ENCODE results near the gene CLDN6. TPM values are rescaled to one million over a fixed set of nuclear protein-coding genes. Genes with fewer than 3 reads are reported as not detected.

The CLDN6 gene
- total and polyA plus RNA-seq, 9 of the 15 experiments (the other 6 are each of a cell fraction or from before 2014, with no cell fraction given) = 0.22 to 0.75 (median 0.38) TPM; not detected in 3

DNA sequence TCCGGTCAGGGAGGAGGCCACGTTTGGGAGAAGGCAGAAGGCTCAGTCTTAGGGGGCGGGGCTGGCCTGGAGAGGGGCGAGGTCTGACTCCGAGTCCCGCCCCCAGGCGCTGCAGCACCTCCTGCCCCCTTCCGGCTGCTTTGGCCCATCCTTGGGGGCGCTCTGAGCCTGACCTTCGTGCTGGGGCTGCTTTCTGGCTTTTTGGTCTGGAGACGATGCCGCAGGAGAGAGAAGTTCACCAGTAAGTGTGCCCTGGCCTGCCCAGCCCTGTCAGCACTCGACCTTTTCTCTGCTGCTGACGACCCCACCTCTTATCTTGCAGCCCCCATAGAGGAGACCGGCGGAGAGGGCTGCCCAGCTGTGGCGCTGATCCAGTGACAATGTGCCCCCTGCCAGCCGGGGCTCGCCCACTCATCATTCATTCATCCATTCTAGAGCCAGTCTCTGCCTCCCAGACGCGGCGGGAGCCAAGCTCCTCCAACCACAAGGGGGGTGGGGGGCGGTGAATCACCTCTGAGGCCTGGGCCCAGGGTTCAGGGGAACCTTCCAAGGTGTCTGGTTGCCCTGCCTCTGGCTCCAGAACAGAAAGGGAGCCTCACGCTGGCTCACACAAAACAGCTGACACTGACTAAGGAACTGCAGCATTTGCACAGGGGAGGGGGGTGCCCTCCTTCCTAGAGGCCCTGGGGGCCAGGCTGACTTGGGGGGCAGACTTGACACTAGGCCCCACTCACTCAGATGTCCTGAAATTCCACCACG lies 3.6 kb upstream of the CLDN6 start (continued):
- TF ChIP-seq, protein P1, sequence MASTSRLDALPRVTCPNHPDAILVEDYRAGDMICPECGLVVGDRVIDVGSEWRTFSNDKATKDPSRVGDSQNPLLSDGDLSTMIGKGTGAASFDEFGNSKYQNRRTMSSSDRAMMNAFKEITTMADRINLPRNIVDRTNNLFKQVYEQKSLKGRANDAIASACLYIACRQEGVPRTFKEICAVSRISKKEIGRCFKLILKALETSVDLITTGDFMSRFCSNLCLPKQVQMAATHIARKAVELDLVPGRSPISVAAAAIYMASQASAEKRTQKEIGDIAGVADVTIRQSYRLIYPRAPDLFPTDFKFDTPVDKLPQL (IDR thresholded peaks at IDR 0.05; ENCODE audit: extremely low read depth, insufficient read length) = no peak
- TF ChIP-seq RBM22 (IDR thresholded peaks at IDR 0.05; ENCODE audit: low read depth, low read length, poor library complexity, severe bottlenecking) (peak; percentile 14), RBM14 (IDR thresholded peaks at IDR 0.05; ENCODE audit: borderline replicate concordance, insufficient read depth, low read depth, low read length) (no peak), POLR2AphosphoS5 (IDR thresholded peaks at IDR 0.05; ENCODE audit: control insufficient read depth, insufficient read depth, low read depth, low read length) (no peak), NFIC (IDR thresholded peaks at IDR 0.05) (no peak), FOS (IDR thresholded peaks at IDR 0.05; ENCODE audit: extremely low read depth, insufficient read length) (no peak), RB1 (IDR thresholded peaks at IDR 0.05; ENCODE audit: low read depth) (peak; percentile 43; the same call in 1 of the 2 replicates), SP1 (CRISPR knock-in tag; IDR thresholded peaks at IDR 0.05) (peak; percentile 69; the same call in 1 of the 2 replicates), JUN (IDR thresholded peaks at IDR 0.05; ENCODE audit: borderline replicate concordance, low read depth, low read length) (peak; percentile 31; the same call in 1 of the 2 replicates), JUN (CRISPR knock-in tag; IDR thresholded peaks at IDR 0.05; ENCODE audit: borderline replicate concordance) (0 out of 2 replicates have a peak, but pooled peaks have one; percentile 44), NCOR1 (IDR thresholded peaks at IDR 0.05) (0 out of 2 replicates have a peak, but pooled peaks have one; percentile 27), BRCA1 (IDR thresholded peaks at IDR 0.05) (no peak), BRCA1 (CRISPR knock-in tag; IDR thresholded peaks at IDR 0.05) (0 out of 2 replicates have a peak, but pooled peaks have one; percentile 77), ZNF384 (IDR thresholded peaks at IDR 0.05; ENCODE audit: low read depth, low read length) (no peak), CHD1 (IDR thresholded peaks at IDR 0.05; ENCODE audit: low read length) (peak; percentile 46), SMARCA5 (IDR thresholded peaks at IDR 0.05) (no peak), KDM1A (IDR thresholded peaks at IDR 0.05) (no peak), ZNF217 (CRISPR knock-in tag; IDR thresholded peaks at IDR 0.05) (no peak)
- TF ChIP-seq, protein P2, sequence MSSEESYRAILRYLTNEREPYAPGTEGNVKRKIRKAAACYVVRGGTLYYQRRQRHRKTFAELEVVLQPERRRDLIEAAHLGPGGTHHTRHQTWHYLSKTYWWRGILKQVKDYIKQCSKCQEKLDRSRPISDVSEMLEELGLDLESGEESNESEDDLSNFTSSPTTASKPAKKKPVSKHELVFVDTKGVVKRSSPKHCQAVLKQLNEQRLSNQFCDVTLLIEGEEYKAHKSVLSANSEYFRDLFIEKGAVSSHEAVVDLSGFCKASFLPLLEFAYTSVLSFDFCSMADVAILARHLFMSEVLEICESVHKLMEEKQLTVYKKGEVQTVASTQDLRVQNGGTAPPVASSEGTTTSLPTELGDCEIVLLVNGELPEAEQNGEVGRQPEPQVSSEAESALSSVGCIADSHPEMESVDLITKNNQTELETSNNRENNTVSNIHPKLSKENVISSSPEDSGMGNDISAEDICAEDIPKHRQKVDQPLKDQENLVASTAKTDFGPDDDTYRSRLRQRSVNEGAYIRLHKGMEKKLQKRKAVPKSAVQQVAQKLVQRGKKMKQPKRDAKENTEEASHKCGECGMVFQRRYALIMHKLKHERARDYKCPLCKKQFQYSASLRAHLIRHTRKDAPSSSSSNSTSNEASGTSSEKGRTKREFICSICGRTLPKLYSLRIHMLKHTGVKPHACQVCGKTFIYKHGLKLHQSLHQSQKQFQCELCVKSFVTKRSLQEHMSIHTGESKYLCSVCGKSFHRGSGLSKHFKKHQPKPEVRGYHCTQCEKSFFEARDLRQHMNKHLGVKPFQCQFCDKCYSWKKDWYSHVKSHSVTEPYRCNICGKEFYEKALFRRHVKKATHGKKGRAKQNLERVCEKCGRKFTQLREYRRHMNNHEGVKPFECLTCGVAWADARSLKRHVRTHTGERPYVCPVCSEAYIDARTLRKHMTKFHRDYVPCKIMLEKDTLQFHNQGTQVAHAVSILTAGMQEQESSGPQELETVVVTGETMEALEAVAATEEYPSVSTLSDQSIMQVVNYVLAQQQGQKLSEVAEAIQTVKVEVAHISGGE (CRISPR knock-in tag; IDR thresholded peaks at IDR 0.05) = 0 out of 6 replicates have a peak, but pooled peaks of 1 of the 3 experiments have one; percentile 29
- TF ChIP-seq, protein P3, sequence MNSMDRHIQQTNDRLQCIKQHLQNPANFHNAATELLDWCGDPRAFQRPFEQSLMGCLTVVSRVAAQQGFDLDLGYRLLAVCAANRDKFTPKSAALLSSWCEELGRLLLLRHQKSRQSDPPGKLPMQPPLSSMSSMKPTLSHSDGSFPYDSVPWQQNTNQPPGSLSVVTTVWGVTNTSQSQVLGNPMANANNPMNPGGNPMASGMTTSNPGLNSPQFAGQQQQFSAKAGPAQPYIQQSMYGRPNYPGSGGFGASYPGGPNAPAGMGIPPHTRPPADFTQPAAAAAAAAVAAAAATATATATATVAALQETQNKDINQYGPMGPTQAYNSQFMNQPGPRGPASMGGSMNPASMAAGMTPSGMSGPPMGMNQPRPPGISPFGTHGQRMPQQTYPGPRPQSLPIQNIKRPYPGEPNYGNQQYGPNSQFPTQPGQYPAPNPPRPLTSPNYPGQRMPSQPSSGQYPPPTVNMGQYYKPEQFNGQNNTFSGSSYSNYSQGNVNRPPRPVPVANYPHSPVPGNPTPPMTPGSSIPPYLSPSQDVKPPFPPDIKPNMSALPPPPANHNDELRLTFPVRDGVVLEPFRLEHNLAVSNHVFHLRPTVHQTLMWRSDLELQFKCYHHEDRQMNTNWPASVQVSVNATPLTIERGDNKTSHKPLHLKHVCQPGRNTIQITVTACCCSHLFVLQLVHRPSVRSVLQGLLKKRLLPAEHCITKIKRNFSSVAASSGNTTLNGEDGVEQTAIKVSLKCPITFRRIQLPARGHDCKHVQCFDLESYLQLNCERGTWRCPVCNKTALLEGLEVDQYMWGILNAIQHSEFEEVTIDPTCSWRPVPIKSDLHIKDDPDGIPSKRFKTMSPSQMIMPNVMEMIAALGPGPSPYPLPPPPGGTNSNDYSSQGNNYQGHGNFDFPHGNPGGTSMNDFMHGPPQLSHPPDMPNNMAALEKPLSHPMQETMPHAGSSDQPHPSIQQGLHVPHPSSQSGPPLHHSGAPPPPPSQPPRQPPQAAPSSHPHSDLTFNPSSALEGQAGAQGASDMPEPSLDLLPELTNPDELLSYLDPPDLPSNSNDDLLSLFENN (IDR thresholded peaks at IDR 0.05; ENCODE audit: low read depth in 2 of 2, low read length in 2 of 2) = 0 out of 4 replicates have a peak, but pooled peaks of 1 of the 2 experiments have one; percentile 8

Measured in K562 (cell line).